ENCODE results near the gene LPP. TPM values are rescaled to one million over a fixed set of nuclear protein-coding genes. Genes with fewer than 3 reads are reported as not detected.
A peak's percentile ranks its signal among the peaks of the same experiment; 100 is the strongest.

LPP gene
- total and polyA plus RNA-seq, 5 donors from 2014 or later, result 14.5 to 102 (median 21.7) TPM

DNA sequence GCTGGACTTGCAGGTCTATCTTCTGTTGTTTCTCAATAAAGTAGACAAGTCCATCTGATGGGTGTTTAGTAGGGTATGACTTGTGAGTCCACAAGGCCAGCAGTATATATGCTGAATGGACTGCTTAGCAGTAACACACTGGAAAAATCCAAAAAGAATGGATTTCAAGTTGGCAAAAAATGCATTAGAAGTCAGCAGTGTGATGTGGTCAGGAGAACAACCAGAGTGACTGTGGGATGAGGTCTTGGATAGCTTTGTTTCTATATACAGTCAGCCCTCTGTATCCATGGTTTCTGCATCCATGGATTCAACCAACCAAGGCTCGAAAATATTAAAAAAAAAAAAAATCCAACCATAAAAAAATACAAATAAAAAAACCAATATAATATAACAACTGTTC lies 55.8 kb downstream of the LPP start:
- Histone ChIP-seq H3K9me3 (ENCODE audit: control insufficient read depth in 2 of 2, low read length in 2 of 2) (no peaks in the 10 kb centered on the region), H3K36me3 (ENCODE audit: control insufficient read depth, insufficient read depth, low read length) (peaks cover 5% of the 10 kb centered on the region), H3K27me3 (ENCODE audit: control insufficient read depth, insufficient read depth, low read length) (no peaks in the 10 kb centered on the region), H3K27ac (ENCODE audit: insufficient read depth, low read length, poor library complexity, severe bottlenecking) (no peak overlapping the region), H3K4me1 (ENCODE audit: control insufficient read depth, insufficient read depth, low read length, poor library complexity, severe bottlenecking) (no peaks in the 10 kb centered on the region), H3K4me3 (ENCODE audit: low read depth, low read length) (no peak overlapping the region)
- H3K36me3 Mint-ChIP-seq, result peaks cover 53% of the 10 kb centered on the region
- H3K27me3 Mint-ChIP-seq, result no peaks in the 10 kb centered on the region
- no peak overlapping the region for H3K27ac Mint-ChIP-seq
- peaks cover 9 to 22% (median 20%) of the 10 kb centered on the region in 4 donors for H3K4me1 Mint-ChIP-seq
- H3K9me3 Mint-ChIP-seq, result no peaks in the 10 kb centered on the region
- peak overlapping the region in 1 of 4 donors; percentile 8 for H3K4me3 Mint-ChIP-seq
- ATAC-seq (ENCODE audit: low read depth in 2 of 2) (no peak), DNase-seq (no peak)

DNA sequence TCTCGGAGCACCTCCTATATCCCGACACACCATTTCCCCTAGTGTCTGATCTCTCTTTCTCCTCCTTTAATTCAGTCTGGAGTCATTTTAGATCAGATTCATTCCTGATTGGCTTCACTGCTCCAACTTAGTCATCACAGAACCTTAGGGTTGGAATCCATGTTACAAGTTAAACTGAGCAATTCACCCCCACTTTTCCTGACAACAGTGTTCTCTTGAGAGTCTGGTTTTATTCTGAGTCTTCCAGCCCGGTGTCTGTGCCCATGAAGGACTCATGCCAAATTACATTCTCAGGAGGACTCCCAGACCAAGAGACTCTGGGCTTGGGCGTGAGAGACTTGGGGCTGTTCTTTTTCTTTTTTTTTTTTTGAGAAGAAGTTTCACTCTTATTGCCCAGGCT lies 57.5 kb downstream of the LPP start:
- no peak overlapping the region for H3K4me3 Mint-ChIP-seq
- H3K36me3 ChIP-seq (ENCODE audit: control insufficient read depth, insufficient read depth, low read length), result peaks cover 5% of the 10 kb centered on the region
- H3K4me3 ChIP-seq (ENCODE audit: low read depth, low read length), result no peak overlapping the region
- peaks cover 53% of the 10 kb centered on the region for H3K36me3 Mint-ChIP-seq
- no peaks in the 10 kb centered on the region for H3K27me3 ChIP-seq (ENCODE audit: control insufficient read depth, insufficient read depth, low read length)
- H3K9me3 ChIP-seq (ENCODE audit: control insufficient read depth in 2 of 2, low read length in 2 of 2), result no peaks in the 10 kb centered on the region
- no peaks in the 10 kb centered on the region for H3K27me3 Mint-ChIP-seq
- peaks cover 3 to 20% (median 17%) of the 10 kb centered on the region in 4 donors for H3K4me1 Mint-ChIP-seq
- ATAC-seq (ENCODE audit: low read depth in 2 of 2) (no peak), DNase-seq (no peak)
- no peak overlapping the region for H3K27ac Mint-ChIP-seq
- H3K27ac ChIP-seq (ENCODE audit: insufficient read depth, low read length, poor library complexity, severe bottlenecking), result no peak overlapping the region
- H3K4me1 ChIP-seq (ENCODE audit: control insufficient read depth, insufficient read depth, low read length, poor library complexity, severe bottlenecking), result no peaks in the 10 kb centered on the region
- H3K9me3 Mint-ChIP-seq, result no peaks in the 10 kb centered on the region

DNA sequence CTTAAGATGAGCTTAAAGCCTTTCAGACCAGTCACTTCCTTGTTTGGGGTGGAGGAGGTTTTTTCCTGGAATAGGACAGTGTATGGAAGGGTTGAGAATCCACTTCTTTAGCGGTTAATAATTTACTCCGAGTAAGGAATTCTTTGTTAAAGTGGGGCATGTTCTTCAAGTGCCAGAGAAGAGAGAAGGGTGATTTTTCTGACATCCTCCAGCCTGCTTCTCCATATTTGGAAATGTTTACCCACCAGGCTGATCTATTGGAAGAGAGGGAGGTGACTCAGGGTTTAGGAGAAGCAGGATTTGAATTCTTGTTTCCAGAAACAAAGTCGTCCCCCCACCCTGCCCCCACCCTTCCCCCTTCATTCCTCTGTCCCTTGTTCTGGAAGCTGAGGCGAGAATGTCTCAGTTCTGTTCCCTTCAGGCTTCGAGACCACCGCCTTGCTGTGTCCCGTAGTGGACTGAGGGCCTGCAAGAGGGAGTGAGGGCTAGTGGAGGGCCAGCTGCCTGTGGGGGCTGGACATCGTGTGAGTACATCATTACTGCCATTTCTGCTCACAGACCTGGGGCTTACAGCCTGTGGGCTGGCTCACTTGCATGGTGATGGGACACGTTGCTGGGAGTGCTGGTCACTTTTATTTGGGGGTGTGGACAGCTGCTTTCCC lies 58.5 kb downstream of the LPP start:
- H3K27me3 ChIP-seq (ENCODE audit: control insufficient read depth, insufficient read depth, low read length), result no peaks in the 10 kb centered on the region
- no peaks in the 10 kb centered on the region for H3K9me3 ChIP-seq (ENCODE audit: control insufficient read depth in 2 of 2, low read length in 2 of 2)
- Mint-ChIP-seq H3K9me3 (no peaks in the 10 kb centered on the region), H3K36me3 (peaks cover 55% of the 10 kb centered on the region), H3K4me1 (peaks cover 0 to 28% (median 22%) of the 10 kb centered on the region in 4 donors), H3K27me3 (no peaks in the 10 kb centered on the region), H3K4me3 (peak overlapping the region in 1 of 4 donors; percentile 5), H3K27ac (peak overlapping the region in 1 of 3 donors; percentile 65)
- no peak for ATAC-seq (ENCODE audit: low read depth in 2 of 2)
- no peak overlapping the region for H3K4me3 ChIP-seq (ENCODE audit: low read depth, low read length)
- H3K4me1 ChIP-seq (ENCODE audit: control insufficient read depth, insufficient read depth, low read length, poor library complexity, severe bottlenecking), result no peaks in the 10 kb centered on the region
- DNase-seq, result no peak
- H3K36me3 ChIP-seq (ENCODE audit: control insufficient read depth, insufficient read depth, low read length), result peaks cover 5% of the 10 kb centered on the region
- no peak overlapping the region for H3K27ac ChIP-seq (ENCODE audit: insufficient read depth, low read length, poor library complexity, severe bottlenecking)

DNA sequence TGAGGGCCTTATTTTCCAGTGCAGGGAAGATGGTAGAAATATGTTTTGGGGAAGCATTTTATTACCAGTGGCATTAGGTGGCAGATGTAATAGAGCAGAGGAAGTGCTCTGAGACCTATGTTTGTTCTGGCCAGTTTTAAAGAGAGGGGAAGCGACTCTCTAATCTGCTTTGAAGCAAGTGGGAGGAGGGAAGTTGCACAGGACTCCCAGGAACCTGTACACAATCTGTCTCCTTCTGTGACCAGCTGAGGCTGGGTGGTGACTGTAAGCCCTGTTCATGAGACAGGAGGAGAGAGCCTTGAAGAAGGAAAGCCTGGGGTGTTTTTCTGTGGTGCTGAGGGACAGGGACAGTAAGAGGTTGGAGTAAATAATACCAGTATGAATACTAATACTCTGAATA lies 60.5 kb downstream of the LPP start:
- H3K36me3 ChIP-seq (ENCODE audit: control insufficient read depth, insufficient read depth, low read length), result peaks cover 3% of the 10 kb centered on the region
- ATAC-seq (ENCODE audit: low read depth in 2 of 2), result no peak
- peak overlapping the region in 1 of 3 donors; percentile 55 for H3K27ac Mint-ChIP-seq
- H3K4me3 Mint-ChIP-seq, result no peak overlapping the region
- no peaks in the 10 kb centered on the region for H3K9me3 Mint-ChIP-seq
- no peaks in the 10 kb centered on the region for H3K9me3 ChIP-seq (ENCODE audit: control insufficient read depth in 2 of 2, low read length in 2 of 2)
- H3K4me3 ChIP-seq (ENCODE audit: low read depth, low read length), result no peak overlapping the region
- H3K27me3 Mint-ChIP-seq, result no peaks in the 10 kb centered on the region
- H3K4me1 Mint-ChIP-seq, result peaks cover 0 to 23% (median 23%) of the 10 kb centered on the region in 4 donors
- no peaks in the 10 kb centered on the region for H3K4me1 ChIP-seq (ENCODE audit: control insufficient read depth, insufficient read depth, low read length, poor library complexity, severe bottlenecking)
- H3K27ac ChIP-seq (ENCODE audit: insufficient read depth, low read length, poor library complexity, severe bottlenecking), result no peak overlapping the region
- H3K36me3 Mint-ChIP-seq, result peaks cover 45% of the 10 kb centered on the region
- H3K27me3 ChIP-seq (ENCODE audit: control insufficient read depth, insufficient read depth, low read length), result no peaks in the 10 kb centered on the region
- DNase-seq, result no peak

DNA sequence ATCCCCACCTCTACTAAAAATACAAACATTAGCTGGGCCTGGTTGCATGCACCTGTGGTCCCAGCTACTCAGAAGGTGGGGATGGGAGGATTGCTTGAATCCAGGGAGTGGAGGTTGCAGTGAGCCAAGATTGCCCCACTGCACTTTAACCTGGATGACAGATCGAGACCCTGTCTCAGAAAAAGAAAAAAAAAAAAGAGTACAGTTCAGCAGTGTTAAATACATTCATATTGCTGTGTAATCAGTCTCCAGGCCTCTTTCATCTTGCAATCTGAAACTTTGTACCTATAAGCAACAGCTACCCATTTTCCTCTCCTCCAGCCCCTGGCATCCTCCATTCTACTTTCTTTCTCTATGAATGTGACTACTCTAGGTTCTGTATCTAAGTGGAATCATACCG lies 61.2 kb downstream of the LPP start:
- H3K27ac ChIP-seq (ENCODE audit: insufficient read depth, low read length, poor library complexity, severe bottlenecking), result no peak overlapping the region
- Mint-ChIP-seq H3K9me3 (peaks cover 0 to 3% (median 0%) of the 10 kb centered on the region in 7 donors), H3K27me3 (no peaks in the 10 kb centered on the region), H3K36me3 (peaks cover 46% of the 10 kb centered on the region), H3K27ac (no peak overlapping the region), H3K4me3 (no peak overlapping the region), H3K4me1 (peaks cover 0 to 29% (median 27%) of the 10 kb centered on the region in 4 donors)
- H3K4me3 ChIP-seq (ENCODE audit: low read depth, low read length), result no peak overlapping the region
- no peaks in the 10 kb centered on the region for H3K9me3 ChIP-seq (ENCODE audit: control insufficient read depth in 2 of 2, low read length in 2 of 2)
- no peak for ATAC-seq (ENCODE audit: low read depth in 2 of 2)
- H3K27me3 ChIP-seq (ENCODE audit: control insufficient read depth, insufficient read depth, low read length), result no peaks in the 10 kb centered on the region
- no peak for DNase-seq
- H3K4me1 ChIP-seq (ENCODE audit: control insufficient read depth, insufficient read depth, low read length, poor library complexity, severe bottlenecking), result no peaks in the 10 kb centered on the region
- no peaks in the 10 kb centered on the region for H3K36me3 ChIP-seq (ENCODE audit: control insufficient read depth, insufficient read depth, low read length)

DNA sequence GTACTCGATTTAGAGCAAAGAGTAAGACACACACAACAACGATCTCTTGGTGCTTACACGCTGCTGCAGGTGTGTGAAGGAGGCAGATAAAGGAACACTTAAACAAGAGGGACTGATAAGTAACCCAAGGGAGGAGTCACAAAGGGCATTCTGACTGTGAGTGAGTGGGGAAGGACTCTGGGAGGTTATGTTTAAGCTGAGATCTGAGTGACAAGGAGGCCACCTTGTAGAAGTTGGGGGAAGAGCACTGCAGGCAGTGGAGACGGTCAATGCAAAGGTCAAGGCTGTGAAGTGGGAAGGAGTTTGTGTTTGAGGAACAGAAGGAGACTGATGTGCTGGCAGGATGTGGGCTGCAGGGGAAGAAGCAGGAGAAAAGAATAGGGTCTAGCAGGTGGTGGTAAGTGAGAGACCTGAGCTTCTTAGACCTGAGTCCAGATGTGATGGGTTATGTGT lies 63.1 kb downstream of the LPP start:
- no peaks in the 10 kb centered on the region for H3K9me3 ChIP-seq (ENCODE audit: control insufficient read depth in 2 of 2, low read length in 2 of 2)
- no peak overlapping the region for H3K27ac ChIP-seq (ENCODE audit: insufficient read depth, low read length, poor library complexity, severe bottlenecking)
- Mint-ChIP-seq H3K27ac (peak overlapping the region in 1 of 3 donors; percentile 63), H3K27me3 (no peaks in the 10 kb centered on the region), H3K4me1 (peaks cover 0 to 32% (median 25%) of the 10 kb centered on the region in 4 donors), H3K9me3 (peaks cover 0 to 3% (median 0%) of the 10 kb centered on the region in 7 donors), H3K36me3 (peaks cover 40% of the 10 kb centered on the region), H3K4me3 (no peak overlapping the region)
- no peak for ATAC-seq (ENCODE audit: low read depth in 2 of 2)
- H3K4me3 ChIP-seq (ENCODE audit: low read depth, low read length), result no peak overlapping the region
- no peaks in the 10 kb centered on the region for H3K36me3 ChIP-seq (ENCODE audit: control insufficient read depth, insufficient read depth, low read length)
- H3K4me1 ChIP-seq (ENCODE audit: control insufficient read depth, insufficient read depth, low read length, poor library complexity, severe bottlenecking), result no peaks in the 10 kb centered on the region
- DNase-seq, result peak in 1 of 3 donors; percentile 12
- no peaks in the 10 kb centered on the region for H3K27me3 ChIP-seq (ENCODE audit: control insufficient read depth, insufficient read depth, low read length)

DNA sequence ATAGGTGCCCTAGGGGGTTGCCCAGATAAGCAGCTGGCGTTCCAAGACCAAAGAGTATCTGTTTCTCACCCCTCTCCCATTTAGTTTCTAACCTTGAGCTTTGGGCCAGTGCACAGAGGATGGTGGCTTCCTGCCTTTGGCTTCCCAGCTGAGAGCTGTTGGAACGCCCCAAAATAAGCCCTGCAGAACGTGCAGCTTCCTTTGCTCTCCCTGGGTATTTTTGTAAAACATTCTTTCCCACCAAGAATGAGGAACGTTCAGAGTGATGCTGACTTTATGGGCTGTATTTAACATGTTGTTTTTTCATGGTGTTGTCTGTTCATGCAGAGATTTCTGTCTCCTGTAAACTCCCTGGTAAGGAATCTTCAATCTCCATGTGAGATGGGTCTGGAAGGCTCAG lies 63.8 kb downstream of the LPP start:
- Histone ChIP-seq H3K4me3 (ENCODE audit: low read depth, low read length) (no peak overlapping the region), H3K4me1 (ENCODE audit: control insufficient read depth, insufficient read depth, low read length, poor library complexity, severe bottlenecking) (no peaks in the 10 kb centered on the region), H3K36me3 (ENCODE audit: control insufficient read depth, insufficient read depth, low read length) (no peaks in the 10 kb centered on the region), H3K9me3 (ENCODE audit: control insufficient read depth in 2 of 2, low read length in 2 of 2) (no peaks in the 10 kb centered on the region), H3K27ac (ENCODE audit: insufficient read depth, low read length, poor library complexity, severe bottlenecking) (no peak overlapping the region), H3K27me3 (ENCODE audit: control insufficient read depth, insufficient read depth, low read length) (no peaks in the 10 kb centered on the region)
- H3K4me1 Mint-ChIP-seq, result peaks cover 5 to 34% (median 25%) of the 10 kb centered on the region in 4 donors
- peak overlapping the region in 1 of 3 donors; percentile 63 for H3K27ac Mint-ChIP-seq
- peaks cover 40% of the 10 kb centered on the region for H3K36me3 Mint-ChIP-seq
- no peaks in the 10 kb centered on the region for H3K27me3 Mint-ChIP-seq
- H3K4me3 Mint-ChIP-seq, result no peak overlapping the region
- ATAC-seq (ENCODE audit: low read depth in 2 of 2) (no peak), DNase-seq (no peak)
- peaks cover 0 to 3% (median 0%) of the 10 kb centered on the region in 7 donors for H3K9me3 Mint-ChIP-seq

DNA sequence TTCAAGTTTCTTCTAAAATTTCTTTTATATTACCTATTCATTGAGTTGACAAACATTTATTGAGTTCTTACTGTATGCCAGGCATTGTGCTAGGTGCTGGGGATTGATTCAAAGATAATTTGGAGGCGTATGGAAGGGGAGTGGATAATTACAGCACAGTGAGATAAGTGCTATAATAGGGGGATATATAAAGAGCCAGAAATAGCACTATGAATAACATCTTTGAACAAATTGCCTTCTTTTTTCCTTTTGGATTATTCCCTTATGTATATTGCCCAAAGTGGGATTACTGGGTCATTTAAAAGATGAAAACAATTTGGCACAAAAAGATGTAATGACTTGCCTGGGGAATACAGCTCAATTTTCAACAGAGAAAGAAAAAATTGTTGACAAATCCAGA lies 64.6 kb downstream of the LPP start:
- H3K4me1 ChIP-seq (ENCODE audit: control insufficient read depth, insufficient read depth, low read length, poor library complexity, severe bottlenecking), result no peaks in the 10 kb centered on the region
- ATAC-seq (ENCODE audit: low read depth in 2 of 2), result no peak
- no peaks in the 10 kb centered on the region for H3K27me3 ChIP-seq (ENCODE audit: control insufficient read depth, insufficient read depth, low read length)
- Mint-ChIP-seq H3K9me3 (peaks cover 0 to 3% (median 0%) of the 10 kb centered on the region in 7 donors), H3K4me1 (peaks cover 6 to 34% (median 21%) of the 10 kb centered on the region in 4 donors), H3K27ac (peak overlapping the region in 1 of 3 donors; percentile 63), H3K4me3 (no peak overlapping the region), H3K27me3 (no peaks in the 10 kb centered on the region), H3K36me3 (peaks cover 34% of the 10 kb centered on the region)
- no peak overlapping the region for H3K4me3 ChIP-seq (ENCODE audit: low read depth, low read length)
- no peaks in the 10 kb centered on the region for H3K9me3 ChIP-seq (ENCODE audit: control insufficient read depth in 2 of 2, low read length in 2 of 2)
- DNase-seq, result no peak
- H3K27ac ChIP-seq (ENCODE audit: insufficient read depth, low read length, poor library complexity, severe bottlenecking), result no peak overlapping the region
- H3K36me3 ChIP-seq (ENCODE audit: control insufficient read depth, insufficient read depth, low read length), result no peaks in the 10 kb centered on the region

Data from CD4-positive, CD25-positive, alpha-beta regulatory T cell (primary cell).